Measurements from ENCODE around the gene SCN4A. TPM values are rescaled to one million over a fixed set of nuclear protein-coding genes. Genes with fewer than 3 reads are reported as not detected.
"Not testable (repeated sequence)": the region's sequence is repeated elsewhere in the genome, so short reads cannot be mapped to it uniquely, and the experiment has no call there.

Gene SCN4A
- total RNA-seq, 1 donor from 2014 or later: 1.6 TPM

DNA sequence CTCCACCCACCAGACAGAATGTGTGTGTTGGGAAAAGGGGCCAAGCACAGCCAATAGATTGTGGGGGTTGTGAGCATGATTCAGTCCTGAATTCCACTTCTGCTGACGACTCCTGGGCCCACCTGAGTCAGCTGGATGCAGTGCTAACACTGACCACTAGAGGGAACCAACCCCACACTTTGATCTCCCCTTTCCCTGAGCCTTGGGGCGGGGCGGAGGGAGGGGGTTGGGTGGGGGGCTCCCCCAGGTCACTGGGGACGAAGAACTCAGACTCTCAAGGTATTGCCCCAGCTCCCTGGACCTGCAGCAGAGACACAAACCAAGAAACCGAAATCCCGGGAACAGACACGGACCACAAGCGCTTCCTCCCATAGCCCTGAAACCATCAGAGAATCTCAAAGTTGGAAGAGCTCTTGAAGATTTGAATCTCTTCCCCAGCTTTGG is 61.0 kb downstream of the SCN4A start:
- DNase-seq (ENCODE audit: low read depth, low spot score): peak; percentile 61
- no peak overlapping the region for H3K4me3 Mint-ChIP-seq

DNA sequence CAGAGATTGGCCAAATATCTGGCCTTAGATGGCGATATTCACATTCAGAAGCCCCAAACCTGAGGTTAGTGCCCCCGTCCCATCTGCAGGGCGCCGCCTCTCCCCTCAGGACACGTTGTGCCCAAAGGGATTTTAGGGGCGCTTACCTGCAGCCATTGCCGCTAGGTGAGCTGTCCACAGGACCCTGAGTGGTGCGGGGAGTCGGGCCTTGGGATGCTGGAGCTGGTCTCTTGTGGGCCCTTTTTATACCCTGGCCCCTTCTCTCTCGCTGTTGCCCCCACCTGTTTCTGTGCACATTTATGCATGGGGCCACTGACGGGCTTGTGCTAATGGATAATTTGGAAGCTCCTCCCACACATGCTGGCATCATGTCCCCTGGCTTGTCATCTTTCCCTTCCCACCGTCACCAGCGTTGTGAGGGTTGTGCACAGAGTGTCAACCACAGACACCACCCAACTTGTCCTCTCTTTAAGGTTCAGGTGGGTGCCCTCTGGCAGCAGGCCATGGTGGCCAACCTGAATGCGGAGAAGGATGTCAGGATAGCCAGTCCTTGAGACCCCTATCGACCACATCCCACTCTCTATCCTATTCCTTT is 61.6 kb downstream of the SCN4A start, which contains the start of gene CSHL1:
CSHL1 (minus strand) TSS at position 218 of the 595 bp plus-strand sequence; CDS start at position 156, 62 bp downstream.
- no peak within 1 kb of the TSS for H3K4me3 Mint-ChIP-seq
- no peak for DNase-seq (ENCODE audit: low read depth, low spot score)

More for the DNA sequence above, 61.0 kb downstream of the SCN4A start:
- peaks cover 26% of the 10 kb centered on the region for H3K27me3 Mint-ChIP-seq (ENCODE audit: low read depth)
- no peaks in the 10 kb centered on the region for H3K36me3 Mint-ChIP-seq (ENCODE audit: low read depth)
- H3K27ac Mint-ChIP-seq (ENCODE audit: unreplicated experiment): no peak overlapping the region
- TF ChIP-seq, protein P1, sequence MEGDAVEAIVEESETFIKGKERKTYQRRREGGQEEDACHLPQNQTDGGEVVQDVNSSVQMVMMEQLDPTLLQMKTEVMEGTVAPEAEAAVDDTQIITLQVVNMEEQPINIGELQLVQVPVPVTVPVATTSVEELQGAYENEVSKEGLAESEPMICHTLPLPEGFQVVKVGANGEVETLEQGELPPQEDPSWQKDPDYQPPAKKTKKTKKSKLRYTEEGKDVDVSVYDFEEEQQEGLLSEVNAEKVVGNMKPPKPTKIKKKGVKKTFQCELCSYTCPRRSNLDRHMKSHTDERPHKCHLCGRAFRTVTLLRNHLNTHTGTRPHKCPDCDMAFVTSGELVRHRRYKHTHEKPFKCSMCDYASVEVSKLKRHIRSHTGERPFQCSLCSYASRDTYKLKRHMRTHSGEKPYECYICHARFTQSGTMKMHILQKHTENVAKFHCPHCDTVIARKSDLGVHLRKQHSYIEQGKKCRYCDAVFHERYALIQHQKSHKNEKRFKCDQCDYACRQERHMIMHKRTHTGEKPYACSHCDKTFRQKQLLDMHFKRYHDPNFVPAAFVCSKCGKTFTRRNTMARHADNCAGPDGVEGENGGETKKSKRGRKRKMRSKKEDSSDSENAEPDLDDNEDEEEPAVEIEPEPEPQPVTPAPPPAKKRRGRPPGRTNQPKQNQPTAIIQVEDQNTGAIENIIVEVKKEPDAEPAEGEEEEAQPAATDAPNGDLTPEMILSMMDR (conservative IDR thresholded peaks at IDR 0.05): peak; percentile 79
- H3K4me1 Mint-ChIP-seq: no peaks in the 10 kb centered on the region
- H3K9me3 Mint-ChIP-seq: no peaks in the 10 kb centered on the region

DNA sequence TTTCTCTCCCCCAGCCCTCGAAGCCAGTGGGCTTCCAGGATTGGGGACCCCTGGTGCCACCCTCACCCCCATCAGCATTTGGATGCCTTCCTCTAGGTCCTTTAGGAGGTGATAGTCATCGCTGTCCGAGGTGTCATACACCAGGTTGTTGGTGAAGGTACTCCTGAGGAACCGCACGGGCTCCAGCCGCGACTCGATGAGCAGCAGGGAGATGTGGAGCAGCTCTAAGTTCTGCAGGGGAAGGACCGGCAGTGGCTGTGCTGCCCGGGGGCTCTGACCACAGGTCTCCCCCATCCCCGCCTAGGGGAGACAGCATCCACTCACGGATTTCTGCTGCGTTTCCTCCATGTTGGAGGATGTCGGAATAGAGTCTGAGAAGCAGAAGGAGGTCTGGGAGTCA is 62.6 kb downstream of the SCN4A start:
- Mint-ChIP-seq H3K9me3 (no peaks in the 10 kb centered on the region), H3K27ac (ENCODE audit: unreplicated experiment) (no peak overlapping the region), H3K27me3 (ENCODE audit: low read depth) (peaks cover 26% of the 10 kb centered on the region), H3K4me3 (no peak overlapping the region), H3K4me1 (no peaks in the 10 kb centered on the region), H3K36me3 (ENCODE audit: low read depth) (no peaks in the 10 kb centered on the region)
- no peak for DNase-seq (ENCODE audit: low read depth, low spot score)
- TF ChIP-seq, protein P1 (conservative IDR thresholded peaks at IDR 0.05): no peak

More for the DNA sequence above, 61.6 kb downstream of the SCN4A start, which contains the start of gene CSHL1:
- no peak within 1 kb of the TSS for H3K27ac Mint-ChIP-seq (ENCODE audit: unreplicated experiment)
- peaks cover 26% of the 10 kb centered on the region for H3K27me3 Mint-ChIP-seq (ENCODE audit: low read depth)
- H3K36me3 Mint-ChIP-seq (ENCODE audit: low read depth): no peaks in the 10 kb centered on the region
- no peaks in the 10 kb centered on the region for H3K4me1 Mint-ChIP-seq
- TF ChIP-seq, protein P1 (conservative IDR thresholded peaks at IDR 0.05): no peak
- H3K9me3 Mint-ChIP-seq: no peaks in the 10 kb centered on the region

DNA sequence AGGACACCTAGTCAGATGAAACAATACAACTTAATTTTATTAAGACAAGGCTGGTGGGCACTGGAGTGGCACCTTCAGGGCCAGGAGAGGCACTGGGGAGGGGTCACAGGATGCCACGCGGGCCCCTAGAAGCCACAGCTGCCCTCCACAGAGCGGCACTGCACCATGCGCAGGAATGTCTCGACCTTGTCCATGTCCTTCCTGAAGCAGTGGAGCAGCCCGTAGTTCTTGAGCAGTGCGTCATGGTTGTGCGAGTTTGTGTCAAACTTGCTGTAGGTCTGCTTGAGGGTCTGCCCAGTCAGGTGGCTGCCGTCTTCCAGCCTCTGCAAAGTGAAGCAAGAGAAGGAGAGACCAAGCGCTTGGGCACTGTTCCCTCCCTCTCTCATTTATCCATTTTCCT is 63.1 kb downstream of the SCN4A start:
- H3K36me3 Mint-ChIP-seq (ENCODE audit: low read depth); H3K4me3 Mint-ChIP-seq; DNase-seq (ENCODE audit: low read depth, low spot score); H3K9me3 Mint-ChIP-seq; H3K4me1 Mint-ChIP-seq; H3K27ac Mint-ChIP-seq (ENCODE audit: unreplicated experiment): not testable (repeated sequence)
- H3K27me3 Mint-ChIP-seq (ENCODE audit: low read depth): peaks cover 26% of the 10 kb centered on the region

DNA sequence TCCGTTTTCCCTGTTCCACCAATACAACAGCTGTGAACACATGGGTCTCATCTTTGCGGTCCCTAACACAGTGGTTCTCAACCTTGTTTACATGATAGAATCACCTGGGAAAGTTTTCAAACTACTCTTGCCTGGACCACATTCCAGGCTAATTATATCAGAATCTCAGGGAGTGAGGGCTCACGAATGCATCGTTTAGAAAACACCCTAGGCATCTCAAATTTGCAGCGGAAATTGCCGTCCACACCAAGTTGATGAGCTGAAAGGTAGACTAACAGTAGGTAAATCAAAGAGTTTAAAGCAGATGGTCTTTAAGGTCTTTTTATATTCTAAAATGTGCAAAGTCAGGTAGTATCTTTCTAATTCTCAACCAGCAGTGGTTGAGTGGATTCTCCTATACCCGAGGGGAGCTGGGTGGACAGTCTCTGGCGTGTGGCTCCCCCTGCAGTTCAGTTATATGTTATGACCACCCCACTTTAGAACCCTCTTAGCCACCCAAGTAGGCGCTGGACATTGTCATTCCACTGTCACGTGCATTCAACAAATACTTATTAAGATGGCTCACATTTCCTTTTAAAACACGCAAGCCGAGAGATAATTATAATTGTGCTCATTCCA is 65.4 kb downstream of the SCN4A start:
- not testable (repeated sequence) for H3K4me1 Mint-ChIP-seq; H3K9me3 Mint-ChIP-seq; DNase-seq (ENCODE audit: low read depth, low spot score); H3K27ac Mint-ChIP-seq (ENCODE audit: unreplicated experiment); H3K4me3 Mint-ChIP-seq; H3K36me3 Mint-ChIP-seq (ENCODE audit: low read depth)
- peaks cover 28% of the 10 kb centered on the region for H3K27me3 Mint-ChIP-seq (ENCODE audit: low read depth)
- TF ChIP-seq, protein P1 (conservative IDR thresholded peaks at IDR 0.05): peak; percentile 39

DNA sequence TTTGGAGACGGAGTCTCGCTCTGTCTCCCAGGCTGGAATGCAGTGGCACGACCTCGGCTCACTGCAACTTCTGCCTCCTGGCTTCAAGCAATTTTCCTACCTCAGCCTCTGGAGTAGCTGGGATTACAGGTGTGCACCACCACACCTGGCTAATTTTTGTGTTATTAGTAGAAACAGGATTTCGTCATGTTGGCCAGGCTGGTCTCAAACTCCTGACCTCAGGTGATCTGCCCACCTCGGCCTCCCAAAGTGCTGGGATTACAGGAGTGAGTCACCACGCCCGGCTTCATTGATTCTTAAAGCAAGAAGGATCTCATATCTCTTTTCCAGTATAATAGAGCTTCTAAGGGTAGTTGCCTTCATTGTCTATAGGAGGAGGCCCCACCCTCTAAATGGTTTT is 67.9 kb downstream of the SCN4A start:
- H3K9me3 Mint-ChIP-seq; DNase-seq (ENCODE audit: low read depth, low spot score); H3K27ac Mint-ChIP-seq (ENCODE audit: unreplicated experiment); H3K4me3 Mint-ChIP-seq; H3K36me3 Mint-ChIP-seq (ENCODE audit: low read depth): not testable (repeated sequence)
- Mint-ChIP-seq H3K4me1 (peaks cover 13% of the 10 kb centered on the region), H3K27me3 (ENCODE audit: low read depth) (peaks cover 19% of the 10 kb centered on the region)
